GM15510 (cell line): ENCODE data around the gene EHMT1.

Experiments
- POLR2A ChIP-seq: IDR thresholded peaks from 3 replicates; pipeline ENCODE4 v1.6.1; 2011; ENCODE audit warnings: borderline replicate concordance; ENCODE audit not compliant: insufficient read length; ENCODE audit errors: extremely low read depth

EHMT1 gene

DNA sequence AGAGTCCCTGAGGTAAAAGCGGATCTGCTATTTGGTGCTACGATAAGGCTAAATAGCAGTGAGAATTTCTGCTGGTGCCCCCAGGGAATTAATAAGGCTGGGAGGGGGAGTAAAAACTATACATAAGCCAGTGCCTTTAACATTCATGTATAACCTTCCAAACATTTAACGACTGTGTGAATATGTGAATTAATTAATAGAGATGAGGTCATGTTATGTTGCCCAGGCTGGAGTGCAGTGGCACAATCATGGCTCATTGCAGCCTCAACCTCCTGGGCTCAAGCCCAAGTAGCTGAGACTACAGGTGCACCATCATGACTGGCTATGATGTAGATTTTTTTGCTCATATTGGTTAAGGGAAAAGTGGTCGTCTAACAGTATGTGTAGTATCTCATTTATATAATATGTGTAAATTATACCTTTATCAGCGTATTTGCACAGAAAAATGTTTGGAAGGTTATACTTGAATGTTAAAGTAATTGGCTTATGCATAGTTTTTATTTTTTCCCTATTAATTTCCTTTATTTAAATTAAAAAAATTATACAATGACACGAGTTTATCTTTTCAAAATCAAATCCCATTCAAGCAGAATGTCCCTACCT lies 64.6 kb downstream of the EHMT1 start:
- TF ChIP-seq POLR2A = no peak

DNA sequence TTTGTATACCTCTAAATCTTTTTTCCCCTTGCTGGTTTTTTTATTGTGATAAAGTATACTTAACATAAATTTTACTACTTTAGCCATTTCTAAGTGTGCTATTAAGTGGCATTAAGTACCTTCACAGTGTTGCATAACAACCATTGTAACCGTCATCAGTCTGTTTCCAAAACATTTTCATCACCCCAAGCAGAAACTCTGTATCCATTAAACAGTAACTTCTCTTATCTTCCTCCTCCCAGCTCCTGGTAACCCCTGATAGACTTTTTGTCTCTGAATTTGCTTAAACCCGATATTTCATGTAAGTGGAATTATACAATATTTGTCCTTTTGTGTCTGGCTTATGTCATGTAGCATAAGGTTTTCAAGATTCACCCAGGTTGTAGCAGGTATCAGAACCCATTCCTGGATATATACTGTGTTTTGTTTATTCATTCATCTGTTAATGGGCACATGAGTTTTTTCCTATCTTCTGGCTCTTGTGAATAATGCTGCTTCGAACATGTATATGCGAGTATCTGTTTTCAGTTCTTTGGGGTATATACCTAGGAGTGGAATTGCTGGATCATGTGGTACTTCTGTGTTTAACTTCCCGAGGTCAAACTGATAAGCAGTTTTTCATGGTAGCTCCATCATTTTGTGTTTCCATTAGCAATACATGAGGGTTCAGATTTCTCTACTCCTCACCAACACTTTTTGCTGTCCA lies 66.4 kb downstream of the EHMT1 start:
- TF ChIP-seq POLR2A = no peak

DNA sequence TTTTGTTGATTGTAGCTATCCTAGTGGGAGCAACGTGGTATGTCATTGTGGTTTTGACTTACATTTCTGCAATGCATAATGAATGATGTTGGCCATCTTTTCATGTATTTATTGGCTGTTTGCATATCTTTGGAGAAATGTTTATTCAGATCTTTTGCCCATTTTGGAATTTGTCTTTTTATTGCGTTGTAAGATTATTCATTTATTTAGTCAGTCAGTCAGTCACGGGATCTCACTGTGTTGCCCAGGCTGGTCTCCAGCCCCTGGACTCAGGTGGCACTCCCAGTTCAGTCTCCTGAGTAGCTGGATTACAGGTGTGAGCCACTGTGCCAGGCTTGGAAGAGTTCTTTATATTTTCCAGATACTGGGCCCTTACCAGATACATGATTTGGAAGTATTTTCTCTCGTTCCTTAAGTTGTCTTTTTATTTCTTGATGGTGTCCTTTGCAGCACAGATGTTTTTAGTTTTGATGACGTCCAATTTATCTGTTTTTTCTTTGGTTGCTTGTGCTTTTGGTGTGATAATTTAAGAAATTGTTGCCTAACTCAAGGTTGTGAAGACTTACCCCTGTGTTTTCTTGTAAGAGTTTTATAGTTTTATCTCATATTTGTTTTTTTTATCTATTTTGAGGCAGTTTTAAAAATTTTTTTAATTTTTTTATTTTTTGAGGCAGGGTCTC lies 67.1 kb downstream of the EHMT1 start:
- no peak for TF ChIP-seq POLR2A

DNA sequence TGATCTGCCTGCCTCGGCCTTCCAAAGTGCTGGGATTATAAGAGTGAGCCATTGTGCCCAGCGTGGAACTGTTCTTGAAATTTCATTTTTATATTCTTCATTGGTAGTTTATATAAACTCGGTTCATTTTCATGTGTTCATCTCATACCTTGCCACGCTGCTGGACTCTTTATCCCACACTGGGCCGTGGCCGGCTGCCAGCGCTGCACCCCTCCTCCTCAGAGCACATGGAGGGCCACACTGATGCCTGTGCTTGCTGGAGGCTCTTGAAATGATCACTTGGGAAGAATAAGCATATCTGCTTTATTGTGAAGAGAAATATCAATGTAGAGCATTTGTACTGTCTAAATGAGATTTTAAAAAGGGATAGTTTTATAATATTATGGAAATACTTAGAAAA lies 69.5 kb downstream of the EHMT1 start:
- TF ChIP-seq POLR2A = no peak

DNA sequence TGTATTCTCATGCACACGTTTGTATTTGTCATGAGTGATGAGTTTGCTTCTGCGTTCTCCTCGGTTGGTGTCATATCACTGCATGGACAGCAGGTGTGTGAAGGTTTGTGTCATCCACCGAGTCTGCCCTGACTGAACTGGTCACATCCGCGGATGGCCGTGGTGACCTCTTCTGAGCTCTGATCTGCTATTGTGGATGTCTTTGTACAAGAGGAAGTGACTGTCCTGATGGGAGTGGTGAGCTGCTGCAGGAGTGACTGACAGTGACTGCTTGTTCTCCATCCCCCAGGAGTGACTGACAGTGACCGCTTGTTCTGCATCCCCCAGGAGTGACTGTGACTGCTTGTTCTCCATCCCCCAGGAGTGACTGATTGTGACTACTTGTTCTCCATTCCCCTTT lies 69.9 kb downstream of the EHMT1 start:
- no peak for TF ChIP-seq POLR2A

DNA sequence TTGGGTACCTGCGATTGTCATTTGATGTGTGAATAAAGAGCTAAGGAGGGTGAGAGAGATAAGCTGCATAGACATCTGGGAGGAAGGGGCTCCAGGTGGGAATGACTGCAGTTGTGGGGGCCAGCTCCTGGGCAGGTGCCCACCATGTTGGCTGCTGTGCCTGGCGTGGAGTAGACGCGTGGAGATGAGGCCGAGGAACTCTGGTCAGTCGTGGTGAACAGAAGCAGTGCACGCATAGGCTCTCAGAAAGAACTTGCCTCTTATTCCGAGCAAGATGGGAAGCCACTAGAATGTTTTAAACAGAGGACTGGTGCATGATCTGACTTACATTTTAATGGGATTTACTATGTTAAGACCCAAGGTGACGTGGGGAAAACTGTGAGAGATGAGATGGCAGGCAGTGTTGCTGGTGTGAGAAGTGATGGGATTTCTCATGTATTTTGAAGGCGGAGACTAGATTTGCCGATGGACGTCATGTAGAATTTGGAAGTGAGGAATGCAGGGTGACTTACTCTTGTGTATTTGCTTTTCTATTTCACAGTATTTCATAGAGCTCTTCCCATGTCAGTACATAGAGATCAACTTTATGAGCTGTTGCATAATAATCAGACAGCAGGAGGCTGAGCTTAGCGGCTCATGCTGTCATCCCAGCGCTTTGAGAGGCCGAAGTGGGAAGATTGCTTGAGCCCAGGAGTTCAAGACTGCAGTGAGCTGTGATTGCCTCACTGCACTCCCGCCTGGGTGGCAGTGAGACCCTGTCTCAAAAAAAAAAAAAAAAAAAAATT lies 71.1 kb downstream of the EHMT1 start:
- TF ChIP-seq POLR2A = no peak

DNA sequence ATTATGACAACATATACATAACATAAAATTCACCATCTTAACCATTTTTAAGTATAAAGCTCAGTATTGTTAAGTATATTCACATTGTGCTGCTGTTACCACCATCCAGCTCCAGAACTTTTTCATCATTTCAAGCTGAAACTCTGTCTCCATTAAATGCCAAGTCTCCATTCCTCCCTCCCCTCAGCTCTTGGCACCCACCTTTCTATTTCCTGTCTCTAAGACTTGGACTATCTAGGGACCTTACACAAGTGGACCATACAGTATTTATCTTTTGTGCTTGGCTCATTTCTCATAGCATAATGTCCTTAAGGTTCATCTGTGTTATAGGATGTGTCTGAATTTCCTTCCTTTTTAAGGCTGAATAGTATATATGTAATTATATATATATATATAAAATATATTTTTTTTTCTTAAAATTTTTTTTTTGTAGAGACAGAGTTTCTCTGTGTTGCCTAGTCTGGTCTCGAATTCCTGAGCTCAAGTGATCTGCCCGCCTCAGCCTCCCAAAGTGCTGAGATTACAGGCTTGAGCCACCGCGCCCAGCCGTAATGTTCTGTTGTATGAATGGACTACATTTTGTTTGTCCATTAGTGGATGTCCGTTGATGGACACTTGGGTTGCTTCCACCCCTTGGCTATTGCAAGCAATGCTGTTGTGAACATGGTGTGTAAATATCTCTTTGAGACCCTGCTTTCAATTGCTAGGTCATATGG lies 72.3 kb downstream of the EHMT1 start:
- TF ChIP-seq POLR2A = no peak

DNA sequence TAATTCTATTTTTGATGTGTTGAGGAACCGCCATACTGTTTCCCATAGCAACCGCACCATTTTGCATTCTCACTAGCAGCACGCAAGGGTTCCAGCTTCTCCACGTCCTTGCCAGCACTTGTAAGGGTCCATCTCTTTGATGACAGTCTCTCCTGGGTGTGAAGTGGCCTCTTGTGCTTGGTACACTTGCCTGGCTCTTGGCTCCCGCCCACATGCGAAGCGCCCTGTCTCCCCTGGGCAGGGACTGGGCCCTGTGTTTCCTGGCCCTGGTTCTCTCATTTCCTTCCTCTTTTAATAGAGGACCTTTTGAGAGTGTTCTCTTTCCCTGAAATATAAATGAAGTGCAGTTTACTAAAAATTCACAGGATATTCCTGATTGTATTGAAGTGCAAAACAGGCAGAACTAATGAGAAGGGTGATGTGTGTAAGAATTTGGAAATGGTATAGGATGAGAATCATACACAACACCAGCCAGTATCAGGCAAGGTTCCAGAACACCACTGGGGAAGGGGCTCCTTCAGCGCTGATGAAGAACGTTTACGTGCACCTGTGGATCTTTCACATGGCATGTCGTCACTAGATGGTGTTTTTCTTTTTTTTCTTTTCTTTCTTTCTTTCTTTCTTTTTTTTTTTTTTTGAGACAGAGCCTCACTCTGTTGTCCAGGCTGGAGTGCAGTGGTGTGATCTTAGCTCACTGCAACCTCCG lies 73.0 kb downstream of the EHMT1 start:
- no peak for TF ChIP-seq POLR2A

DNA sequence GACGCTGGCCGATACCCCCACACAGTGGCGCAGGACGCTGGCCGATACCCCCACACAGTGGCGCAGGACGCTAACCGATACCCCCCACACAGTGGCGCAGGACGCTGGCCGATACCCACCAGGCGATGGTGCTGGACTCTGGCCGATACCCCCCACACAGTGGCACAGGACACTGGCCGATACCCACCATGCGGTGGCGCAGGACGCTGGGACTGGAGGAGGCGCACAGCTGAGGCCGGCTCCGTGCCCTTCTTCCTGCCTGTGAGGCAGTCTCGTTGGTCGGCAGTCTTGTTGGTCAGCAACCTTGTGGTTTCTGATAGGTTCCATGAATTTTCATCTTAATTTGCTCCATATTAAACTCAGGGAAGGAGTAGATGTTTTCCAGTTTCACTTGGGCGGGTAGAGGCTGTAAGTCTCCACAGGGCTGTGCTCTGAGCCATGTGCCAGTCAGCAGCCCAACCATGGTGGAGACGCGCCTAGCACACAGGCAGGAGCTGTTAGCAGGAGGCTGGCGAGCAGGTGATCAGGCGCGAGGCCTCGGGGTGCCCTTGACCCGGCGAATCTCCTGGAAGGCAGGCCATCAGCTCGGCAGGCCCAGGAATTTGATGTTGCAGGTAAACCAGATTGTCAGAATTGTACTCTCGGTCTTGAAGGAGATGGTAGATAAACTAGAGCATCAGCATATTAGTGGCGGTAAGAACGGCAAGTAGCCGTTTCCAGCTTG lies 75.6 kb downstream of the EHMT1 start:
- TF ChIP-seq POLR2A = no peak

DNA sequence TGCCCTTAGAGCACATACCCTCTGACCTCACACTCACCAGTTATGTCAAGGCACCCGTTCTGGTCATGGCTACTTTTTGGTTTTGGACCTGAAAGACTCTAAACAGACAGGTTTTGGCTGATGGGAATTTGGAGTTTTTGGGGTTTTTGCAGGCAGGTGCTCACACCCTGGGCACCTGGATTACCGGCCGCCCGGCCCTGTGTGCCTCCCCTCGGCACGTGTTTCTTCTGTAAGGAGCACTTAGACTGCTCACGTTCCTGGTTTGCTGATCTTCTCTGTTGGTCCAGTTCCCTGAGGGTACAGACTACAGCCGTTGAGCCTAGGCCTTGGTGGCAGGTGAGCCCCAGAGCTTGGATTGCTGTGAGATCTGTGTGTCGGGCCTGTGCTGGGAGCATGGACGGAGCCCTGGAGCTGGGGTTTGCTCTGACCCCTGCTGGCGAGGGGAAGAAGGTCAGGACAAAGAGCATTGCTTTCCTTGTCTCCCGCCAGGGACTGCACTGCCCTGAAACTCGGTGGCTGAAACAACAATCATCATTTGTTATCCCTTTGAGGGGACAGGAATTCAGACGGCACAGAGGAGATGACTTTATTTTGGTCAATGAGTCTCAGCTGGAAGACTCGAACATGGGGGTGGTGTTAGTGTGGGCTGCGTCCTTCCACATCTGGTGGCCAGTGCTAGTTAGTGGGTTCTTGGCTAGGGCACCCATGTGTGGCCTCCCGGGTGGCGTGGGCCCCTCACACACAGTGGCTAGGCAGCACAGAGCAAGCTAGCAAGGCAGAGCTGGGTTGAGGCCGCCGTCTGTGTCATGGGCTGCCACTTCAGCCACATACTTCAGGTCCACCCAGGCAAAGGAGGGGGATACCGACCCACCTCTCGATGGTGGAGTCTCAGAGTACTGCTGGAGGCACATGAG lies 76.4 kb downstream of the EHMT1 start:
- TF ChIP-seq POLR2A = no peak

DNA sequence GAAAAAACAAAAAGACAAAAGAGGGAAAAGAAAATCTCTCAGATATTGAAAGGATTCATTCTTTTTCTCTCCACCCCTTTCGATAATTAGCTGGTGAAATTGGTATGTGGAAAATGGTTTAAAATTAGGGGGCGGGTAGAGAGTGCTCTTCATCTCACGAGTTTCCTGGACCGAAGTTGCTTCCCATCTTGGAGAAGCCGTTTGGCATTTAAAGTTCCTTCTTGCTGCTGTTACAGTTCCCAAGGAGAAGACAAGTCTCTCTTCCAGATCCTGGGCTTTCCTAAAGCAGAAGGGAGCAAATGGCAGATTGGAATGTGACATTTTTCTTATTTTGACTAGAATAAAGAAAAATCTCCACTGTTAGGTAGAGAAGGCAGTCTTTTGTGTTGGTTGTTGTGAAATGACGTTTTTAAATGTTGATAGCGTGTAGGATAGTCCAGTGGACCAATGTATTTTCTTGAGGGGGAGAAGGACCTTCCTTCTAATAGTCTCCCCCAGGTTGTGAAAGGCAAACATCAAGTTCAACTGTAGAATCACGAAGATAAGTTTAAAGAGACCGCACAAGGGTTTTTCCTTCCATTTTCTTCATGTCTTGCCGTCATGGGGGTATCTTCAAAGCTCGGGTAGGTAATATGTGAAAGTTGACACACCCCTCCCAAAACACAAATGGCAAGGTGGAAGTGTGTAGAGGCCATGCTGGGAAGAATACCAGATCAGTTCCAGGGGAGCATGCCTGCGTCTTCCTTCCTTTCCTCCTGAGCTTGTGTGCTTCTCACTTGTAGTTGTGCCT lies 77.5 kb downstream of the EHMT1 start:
- no peak for TF ChIP-seq POLR2A

DNA sequence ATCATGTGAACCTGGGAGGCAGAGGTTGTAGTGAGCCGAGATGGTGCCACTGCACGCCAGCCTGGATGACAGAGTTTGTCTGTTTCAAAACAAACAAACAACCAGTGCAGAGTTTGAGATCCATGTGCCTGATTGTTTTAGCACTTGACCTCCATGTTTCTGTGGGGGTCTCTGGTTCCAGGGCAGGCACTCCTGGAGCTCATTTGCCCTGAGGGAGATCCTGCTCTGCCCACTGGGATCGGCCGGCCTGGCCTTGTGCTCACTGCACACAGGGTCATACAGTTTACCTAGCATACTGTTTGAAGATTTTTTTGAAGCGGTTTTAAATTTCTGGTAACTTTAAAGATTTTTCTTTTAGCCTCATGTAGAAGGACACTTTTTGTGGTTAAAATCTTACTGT lies 78.4 kb downstream of the EHMT1 start:
- TF ChIP-seq POLR2A = no peak

DNA sequence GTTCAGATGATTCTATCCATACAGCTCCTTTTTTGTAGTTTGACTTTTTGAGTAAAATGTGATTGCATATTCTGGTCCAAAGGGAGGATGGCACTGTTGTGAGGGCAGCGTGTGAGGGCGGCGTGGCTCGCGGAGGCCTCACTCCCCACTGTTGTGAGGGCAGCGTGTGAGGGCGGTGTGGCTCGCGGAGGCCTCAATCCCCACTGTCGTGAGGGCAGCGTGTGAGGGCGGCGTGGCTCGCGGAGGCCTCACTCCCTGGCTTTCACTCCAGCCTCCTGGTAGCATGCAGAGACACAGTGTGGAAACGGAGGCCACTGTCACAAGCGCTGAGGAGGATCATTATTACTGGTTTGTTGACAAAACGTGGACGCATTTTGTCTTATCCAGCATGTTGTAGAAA lies 79.0 kb downstream of the EHMT1 start:
- TF ChIP-seq POLR2A = no peak
